Hematopoietic multipotent progenitor cell treated with erythropoietin and hydrocortisone succinate and interleukin-3 and kit ligand, for 6 days (in vitro differentiated cells): ENCODE results near the gene ERP44.
"Not testable (repeated sequence)": the region's sequence is repeated elsewhere in the genome, so short reads cannot be mapped to it uniquely, and the experiment has no call there.

Experiments used
- DNase-seq: peaks from one replicate; pipeline ENCODE4 v3.0.0-alpha.2; 2015

ERP44 gene

DNA sequence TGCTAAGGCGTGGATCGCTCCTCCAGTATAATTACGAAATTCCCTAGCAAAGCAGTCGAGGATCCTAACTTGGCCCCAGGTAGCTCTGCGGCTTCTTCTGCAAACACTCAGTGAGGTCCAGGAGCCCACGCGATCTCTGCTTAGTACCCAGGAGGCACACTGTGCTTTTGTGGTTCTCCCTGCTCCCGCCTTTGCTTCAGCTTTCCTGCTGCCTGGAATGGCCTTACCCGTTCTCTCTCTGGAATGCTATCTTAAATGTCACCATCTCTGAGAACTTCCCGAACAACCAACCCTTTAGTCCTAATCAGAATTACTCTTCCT, 882 bp upstream of the ERP44 start:
- no peak for DNase-seq

DNA sequence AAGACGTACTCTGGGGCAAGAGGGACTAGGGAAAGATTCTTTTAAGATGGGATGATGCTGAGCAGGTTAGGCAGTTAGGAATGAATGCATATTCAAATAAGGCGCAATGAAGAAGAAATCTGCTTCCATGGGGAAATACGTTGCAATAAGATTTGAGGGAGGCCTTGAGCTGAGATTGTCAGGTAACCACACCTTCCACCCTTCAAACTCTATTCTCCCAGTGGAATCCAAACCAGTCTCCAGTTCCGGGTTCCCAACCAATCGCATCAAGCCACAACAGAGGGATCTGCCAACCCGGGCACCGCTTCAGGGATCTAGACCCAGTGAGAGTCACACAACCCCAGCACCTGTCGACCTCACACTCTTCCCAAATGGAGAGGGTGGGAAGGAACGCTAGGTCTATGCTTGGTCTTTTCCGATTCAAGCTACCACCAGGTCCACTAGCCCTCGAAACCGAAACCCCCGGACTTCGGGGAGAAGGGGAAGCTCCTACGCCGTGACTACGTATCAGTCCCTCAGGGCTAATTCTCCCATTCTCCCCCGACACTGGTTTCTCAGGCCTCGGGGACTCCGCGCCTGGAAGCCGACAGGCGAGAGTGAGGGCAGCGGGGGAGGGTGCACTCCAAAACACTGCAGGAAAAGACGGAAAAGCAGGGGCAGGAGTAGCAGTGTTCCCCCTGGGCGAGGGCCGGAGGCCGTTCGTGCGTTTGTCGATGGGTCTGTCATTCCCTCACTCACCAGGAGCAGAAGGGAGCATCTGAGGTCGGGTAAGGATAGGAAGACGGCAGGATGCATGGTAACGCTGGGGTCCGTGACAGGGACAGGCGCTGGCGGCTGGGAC, 534 bp downstream of the ERP44 start:
- peak; percentile 57 for DNase-seq

DNA sequence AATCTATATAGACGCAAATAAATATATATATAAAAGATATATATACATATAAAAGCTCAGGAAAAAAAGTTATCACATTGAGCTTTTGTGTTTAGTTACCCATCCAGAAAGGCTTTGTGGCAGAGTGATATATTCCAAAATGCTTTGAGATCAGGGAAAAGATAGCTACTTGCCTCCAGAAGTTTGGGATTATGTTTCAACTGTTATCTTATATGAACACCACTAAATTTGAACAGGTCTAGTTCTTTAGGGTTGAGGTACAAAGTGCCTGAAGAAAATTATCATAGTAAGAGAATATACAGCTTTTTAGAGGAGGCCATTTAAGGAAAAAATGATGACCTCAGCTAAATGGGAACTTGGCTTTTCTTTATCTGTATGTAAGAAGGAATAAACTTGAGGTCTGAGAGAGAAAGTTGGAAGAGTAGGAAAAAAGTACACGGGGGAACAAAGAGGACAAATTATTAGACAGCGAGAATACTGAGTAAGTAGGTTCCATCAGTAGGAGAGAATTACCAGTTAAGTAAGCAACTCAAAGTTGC, 2.4 kb downstream of the ERP44 start:
- no peak for DNase-seq

DNA sequence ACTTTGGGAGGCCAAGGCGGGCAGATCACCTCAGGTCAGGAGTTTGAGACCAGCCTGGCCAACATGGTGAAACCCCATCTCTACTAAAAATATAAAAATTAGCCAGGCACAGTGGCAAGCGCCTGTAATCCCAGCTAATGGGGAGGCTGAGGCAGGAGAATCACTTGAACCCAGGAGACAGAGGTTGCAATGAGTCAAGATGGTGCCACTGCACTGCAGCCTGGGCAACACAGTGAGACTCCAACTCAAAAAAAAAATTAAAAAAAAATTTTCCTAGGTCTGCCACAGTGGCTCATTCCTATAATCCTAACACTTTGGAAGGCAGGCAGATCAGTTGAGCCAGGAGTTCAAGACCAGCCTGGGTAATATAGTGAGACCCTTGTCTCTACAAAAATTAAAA, 4.4 kb downstream of the ERP44 start:
- not testable (repeated sequence) for DNase-seq

DNA sequence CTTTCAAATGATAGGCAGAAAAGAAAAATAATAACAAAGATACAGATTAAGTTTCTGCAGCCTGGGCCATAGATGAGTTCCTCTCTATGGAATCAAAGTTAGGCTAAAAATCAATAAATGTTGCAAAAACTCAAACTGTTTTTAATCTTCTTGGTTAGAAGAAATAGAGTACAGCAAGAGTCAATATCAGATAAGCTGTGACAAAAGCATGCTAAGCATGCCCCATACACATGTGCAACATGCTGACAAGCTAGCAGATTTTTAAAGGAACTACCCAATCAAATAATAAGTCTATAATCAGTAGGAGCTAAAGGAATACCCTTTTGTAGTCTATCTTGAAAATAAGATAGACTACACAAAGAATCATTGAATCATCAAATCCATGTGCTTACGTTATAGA, 6.7 kb downstream of the ERP44 start:
- DNase-seq = no peak

DNA sequence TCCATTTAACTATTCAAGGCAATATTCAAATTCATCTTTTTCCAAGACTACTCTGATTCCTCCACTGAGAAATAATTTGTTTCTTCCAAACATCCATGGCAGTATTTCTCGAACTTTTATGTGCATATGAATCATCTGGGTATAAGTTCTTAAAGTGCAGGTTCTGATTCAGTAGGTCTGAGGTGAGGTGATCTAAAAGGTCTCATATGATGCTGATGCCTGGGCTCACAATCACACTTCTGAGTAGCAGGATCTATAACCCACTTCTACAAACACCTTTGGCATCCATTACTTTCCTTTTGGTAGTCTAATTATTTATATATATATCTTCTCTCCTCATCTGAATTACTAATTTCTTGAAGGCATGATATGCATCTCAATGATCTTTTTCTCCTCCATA, 7.2 kb downstream of the ERP44 start:
- DNase-seq = no peak

DNA sequence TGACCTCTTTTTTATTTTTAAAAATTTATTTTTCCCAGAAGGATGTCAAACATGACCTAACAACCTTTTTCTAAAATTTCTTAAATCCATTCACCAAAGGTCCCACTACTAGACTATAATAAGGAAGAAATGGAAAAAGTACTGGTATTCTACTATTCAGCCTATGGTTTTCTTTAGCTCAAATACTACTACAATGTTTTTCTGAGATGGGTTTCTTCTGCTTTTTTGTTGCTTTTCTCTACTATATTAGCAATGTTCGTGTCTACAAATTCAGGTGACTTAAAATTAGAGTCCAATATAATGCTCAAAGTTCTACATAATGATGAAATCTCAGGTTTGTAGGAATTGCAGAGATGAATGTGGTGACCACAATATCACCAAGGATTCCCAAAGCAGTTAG, 7.9 kb downstream of the ERP44 start:
- DNase-seq = no peak

DNA sequence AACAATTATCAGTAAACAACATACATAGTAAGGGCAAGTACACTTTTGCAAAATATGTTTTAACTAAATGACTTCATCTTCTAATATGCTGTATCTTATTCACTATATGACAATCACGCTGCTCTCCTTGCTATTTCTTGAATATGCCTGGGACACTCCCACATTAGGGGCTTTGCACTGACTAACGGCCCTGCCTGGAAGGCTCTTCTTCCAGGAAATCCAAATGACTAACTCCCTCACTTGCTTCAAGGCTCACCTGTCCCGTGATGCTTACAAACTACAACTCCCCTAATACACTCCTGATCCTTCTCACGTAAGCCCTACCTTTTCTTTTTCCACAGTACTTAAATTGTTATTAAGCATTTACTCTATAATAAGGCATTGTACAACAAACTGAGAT, 10.6 kb downstream of the ERP44 start:
- DNase-seq = no peak

DNA sequence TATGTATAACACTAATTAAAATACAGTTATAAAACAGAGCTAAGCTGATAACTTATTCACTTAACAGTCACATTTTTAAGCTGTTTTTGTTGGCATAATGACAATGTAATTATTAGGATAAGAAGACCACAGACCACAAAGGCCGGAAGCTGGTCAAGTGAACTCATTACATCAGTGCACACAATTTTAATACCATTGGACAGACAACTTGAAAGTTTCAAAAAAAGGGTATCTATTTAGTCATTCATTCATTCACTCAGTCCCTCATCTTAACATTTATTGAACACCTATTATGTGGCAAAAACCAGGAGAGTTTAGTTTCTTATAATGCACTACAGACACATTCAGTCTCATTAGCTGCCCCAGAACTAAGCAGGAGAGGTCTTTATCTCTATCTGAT, 11.6 kb downstream of the ERP44 start:
- DNase-seq = peak; percentile 94

DNA sequence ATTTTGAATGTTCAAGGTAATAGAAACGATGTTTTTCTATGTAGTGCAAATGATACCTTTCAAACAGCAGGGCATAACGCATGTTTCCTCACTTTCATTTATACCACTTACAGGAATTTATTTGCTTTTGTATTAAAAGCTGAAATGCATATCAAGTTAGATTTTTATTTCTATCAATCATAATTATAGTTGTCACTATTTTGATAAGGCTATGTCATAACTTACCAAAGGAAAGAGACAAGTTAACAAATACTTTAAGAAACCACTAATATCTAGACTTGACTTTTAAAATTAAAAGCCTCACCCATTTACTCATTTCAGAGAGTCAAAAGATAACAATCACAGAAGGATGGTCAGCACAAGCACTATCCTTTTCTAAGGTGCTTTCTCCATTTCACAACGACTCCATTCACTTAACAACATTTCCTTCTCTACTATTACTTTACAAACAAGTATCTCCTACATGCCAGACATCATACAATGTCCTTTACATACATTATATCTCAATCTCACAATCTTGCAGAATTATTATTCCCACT, 12.6 kb downstream of the ERP44 start:
- DNase-seq = no peak

DNA sequence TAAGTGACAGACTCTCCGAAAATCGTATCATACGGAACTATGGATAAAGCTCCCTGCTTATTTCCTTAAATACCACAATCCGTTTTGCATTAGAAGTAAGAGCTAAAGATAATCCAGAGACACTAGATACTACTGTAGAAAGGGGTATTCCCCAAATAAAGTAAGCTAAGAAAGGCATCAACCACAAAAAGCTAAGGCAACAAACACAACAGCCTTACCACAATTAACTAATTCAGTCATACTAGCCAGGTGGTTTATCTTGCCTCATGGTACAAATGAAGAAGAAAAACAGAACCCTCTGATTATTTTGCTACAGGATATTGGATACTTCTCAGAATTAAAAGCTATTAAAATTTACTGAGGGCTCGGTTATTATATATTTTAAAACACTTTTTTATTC, 14.1 kb downstream of the ERP44 start:
- peak; percentile 64 for DNase-seq

DNA sequence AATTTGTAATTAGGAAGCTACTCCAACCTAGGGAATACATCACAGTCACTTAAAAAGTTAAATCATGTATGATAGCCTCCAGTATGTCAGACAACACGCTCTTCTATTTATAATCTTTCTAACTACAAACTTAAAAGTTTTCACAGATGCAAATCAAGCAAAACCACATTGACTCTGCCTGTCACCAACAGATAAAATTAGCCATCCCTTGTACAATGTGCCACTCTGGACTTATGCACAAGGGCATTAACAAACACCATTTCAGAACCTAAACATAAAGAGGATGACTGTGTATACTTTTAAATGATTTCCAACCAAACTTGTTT, 14.7 kb downstream of the ERP44 start:
- DNase-seq = peak; percentile 89

DNA sequence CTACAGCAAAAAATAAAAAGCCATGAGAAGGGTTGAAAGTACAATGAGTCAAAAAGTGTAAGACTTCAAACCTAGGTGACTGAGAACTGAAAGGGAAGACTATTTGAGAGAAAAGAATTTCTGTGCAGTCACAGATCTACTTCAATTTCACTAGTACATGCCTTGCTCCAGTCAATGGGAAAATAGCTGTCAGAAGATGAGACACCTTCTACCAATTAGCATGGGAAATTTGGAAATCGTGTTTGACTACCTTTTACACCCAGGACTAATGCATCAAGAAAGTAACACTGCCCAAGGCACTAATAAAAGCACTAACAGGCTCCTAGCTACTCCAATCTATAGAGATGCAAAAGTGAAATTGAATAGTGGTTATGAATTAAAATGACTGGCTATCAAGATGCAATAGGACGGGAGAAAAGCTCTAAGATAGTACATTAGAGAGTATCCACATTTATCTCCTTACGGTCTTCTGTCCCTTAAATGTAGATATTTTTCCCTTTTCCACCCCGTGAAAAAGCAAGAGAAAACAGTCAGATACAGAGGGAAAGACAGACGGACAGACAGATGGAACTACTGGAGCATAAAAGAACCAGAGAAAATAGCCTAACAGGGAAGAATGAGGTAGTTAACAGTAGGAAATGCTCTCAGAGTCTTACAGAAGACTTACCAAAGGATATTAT, 15.2 kb downstream of the ERP44 start:
- DNase-seq = no peak

DNA sequence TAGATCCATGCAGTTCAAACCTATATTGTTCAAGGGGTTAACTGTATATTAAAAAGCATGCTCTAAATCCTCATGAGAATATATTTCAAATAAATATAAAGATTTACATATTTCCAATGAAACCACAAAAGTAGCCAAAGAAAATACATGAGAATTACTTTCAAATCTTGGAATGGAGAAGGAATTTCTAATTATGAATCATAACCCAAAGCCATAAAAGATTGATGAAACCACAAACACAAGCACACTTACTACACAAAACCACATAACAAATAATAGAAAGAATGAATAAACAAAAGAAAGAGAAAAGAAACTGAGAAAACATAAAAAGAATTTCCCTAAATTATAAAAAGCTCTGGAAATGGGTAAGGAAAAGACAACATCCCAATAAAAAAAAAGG, 16.0 kb downstream of the ERP44 start:
- no peak for DNase-seq

DNA sequence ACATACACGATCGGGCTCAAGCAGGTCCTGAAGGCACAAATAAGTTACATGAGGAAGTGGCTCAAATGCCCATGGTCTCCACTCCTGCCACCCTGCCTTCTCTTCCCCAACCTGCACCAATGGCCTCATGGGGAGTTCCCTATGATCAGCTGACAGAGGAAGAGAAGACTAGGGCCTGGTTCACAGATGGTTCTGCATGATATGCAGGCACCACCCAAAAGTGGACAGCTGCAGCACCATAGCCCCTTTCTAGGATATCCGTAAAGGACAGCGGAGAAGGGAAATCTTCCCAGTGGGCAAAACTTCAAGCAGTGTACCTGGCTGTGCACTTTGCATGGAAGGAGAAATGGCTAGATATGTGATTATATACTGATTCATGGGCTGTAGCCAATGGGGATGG, 22.5 kb downstream of the ERP44 start:
- not testable (repeated sequence) for DNase-seq

DNA sequence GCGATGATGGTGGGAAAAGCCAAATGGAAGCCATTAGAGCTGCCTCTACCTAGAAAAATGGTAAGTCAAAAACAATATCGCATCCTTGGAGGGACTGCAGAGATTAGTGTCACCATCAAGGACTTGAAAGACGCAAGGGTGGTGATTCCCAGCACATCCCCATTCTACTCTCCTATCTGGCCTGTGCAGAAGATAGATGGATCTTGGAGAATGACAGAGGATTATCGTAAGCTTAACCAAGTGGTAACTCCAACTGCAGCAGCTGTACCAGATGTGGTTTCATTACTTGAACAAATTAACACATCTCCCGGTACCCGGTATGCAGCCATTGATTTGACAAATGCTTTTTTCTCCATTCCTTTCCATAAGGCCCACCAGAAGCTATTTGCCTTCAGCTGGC, 23.8 kb downstream of the ERP44 start:
- DNase-seq = no peak

DNA sequence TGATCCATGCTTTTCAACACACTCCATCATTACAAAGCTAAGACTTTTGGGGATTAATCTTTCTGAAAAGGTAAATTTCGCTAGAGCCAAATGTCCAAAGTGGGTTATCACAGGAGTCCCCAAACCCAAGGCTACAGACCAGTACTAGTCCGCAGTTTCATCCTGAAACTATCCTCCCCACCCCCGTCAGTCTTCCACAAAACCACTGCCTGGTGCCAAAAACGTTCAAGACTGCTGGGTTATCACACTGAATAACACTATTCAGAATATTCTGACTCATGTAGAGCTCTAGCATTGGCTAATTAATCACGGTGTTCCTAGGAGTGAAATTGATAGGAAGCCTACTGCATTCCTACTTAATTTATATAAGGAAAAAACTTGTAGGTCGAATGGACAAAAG, 24.7 kb downstream of the ERP44 start:
- no peak for DNase-seq

DNA sequence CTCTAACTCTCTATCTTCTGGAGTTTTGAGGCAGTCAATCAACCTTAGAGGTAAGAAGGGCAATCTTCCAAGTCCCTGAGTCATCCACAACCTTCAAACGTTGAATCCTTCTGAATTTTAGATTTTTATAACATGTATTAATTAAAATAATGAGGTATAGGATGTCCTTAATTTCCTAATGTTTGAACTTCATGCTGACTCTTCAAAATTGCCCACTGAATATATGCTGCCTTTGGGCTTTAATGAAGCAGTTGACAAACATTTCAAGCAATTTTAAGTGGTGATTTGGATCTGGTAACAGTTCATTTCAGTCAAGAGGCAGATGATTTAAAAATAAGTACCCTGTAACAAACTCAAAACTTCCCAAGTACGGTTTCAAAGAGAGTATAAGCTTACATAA, 26.0 kb downstream of the ERP44 start:
- DNase-seq = no peak

DNA sequence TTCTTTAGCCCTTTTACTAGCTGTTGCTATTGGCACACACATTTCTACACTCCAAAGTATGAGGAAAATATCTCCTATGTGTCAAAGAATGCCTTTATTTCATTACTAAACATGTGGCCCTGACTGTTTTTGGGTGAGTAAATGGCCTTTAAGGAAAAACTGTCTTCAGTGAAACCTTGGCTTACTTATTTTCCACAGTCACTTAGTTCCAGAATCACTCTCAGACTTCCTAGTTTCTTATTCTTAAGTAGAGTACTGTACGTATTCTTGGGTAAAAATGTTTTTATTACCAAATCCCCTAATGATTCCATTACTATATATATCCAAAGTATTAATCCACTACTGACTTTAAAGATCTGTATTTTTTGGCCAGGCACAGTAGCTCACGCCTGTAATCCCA, 27.5 kb downstream of the ERP44 start:
- no peak for DNase-seq

DNA sequence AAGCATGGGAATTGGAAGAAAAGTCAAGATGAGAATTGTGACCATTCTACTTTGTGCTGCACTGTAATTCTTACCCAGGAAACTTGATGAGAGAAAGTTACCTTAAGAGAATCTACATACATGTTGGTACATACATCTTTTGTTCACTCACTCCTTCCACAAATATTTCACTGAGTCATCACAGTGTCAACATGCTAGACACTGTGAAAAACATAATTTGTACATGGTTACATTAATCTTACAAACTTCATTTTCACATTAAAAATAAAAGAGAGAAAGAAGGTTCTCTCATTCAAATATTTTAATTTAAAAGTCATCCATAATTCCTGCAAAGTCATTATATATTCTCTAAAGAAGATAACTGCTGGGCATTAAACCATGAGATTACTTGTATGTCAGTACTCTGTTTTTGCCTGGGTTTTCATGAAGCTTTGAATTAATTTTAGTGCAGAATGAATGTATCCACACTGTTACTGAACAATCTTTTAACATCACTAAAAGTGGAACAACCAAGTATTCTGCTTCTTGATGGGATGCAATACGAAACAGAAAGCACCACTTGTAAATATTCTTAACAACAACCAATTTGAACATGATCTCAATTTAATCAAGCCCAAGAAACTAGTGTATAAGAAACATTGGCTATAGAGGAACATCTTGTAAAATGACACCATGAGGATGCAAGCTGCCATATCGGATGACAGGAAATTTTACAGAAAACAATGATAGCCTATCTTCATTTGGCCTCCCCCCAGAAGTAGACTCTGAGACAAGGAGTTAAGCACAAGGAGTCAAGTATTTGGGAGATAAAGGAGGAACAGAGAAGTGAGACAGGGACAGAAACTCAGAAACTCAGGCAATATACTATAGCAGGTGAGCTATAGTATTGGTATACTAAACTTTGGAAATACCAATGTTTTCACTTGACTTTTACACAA, 28.4 kb downstream of the ERP44 start:
- peak; percentile 85 for DNase-seq

DNA sequence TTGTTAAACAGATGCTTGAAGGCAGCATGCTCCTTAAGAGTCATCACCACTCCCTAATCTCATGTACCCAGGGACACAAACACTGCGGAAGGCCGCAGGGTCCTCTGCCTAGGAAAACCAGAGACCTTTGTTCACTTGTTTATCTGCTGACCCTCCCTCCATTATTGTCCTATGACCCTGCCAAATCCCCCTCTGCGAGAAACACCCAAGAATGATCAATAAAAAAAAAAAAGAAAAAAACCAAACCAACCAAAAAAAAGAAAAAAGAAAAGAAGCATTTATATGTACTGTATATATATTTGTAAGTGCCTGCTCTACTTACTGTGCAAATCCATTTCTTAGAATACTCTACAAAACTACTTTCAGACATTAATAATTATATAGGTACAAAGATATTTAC, 29.7 kb downstream of the ERP44 start:
- DNase-seq = not testable (repeated sequence)

DNA sequence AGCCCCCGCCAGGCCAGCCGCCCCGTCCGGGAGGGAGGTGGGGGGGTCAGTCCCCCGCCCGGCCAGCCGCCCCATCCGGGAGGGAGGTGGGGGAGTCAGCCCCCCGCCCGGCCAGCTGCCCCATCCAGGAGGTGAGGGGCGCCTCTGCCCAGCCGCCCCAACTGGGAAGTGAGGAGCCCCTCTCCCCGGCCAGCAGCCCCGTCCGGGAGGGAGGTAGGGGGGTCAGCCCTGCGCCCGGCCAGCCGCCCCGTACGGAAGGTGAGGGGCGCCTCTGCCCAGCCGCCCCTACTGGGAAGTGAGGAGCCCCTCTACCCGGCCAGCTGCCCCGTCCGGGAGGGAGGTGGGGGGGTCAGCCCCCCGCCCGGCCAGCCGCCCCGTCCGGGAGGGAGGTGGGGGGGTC, 30.8 kb downstream of the ERP44 start:
- not testable (repeated sequence) for DNase-seq

DNA sequence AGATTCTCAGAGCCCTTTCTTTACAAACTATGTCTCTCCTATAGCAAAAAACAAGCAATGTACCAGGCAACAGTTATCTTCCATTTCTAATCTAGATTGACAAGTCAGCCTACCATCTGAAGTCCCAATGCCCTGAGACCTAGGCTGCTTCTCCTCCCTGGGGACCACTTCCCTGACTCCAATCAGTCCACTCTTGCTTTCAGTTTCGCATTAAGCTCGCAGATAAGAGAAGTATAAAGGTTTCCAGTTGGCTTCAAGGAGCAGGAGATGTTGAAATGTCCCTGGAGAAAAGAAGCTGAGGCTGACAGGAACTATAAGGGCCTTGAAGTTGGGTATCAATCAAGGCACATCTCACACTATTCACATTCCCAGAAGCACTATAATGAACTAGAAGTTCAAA, 32.3 kb downstream of the ERP44 start:
- peak; percentile 33 for DNase-seq
